Fibroblast of pulmonary artery (primary cell): Measurements from ENCODE around the gene BBIP1.

Source experiments
- DNase-seq: peaks from one replicate; pipeline ENCODE4 v3.0.0-alpha.2; 2010; ENCODE audit warnings: low read depth
- H3K4me3 ChIP-seq: replicated peaks from 2 replicates; pipeline ENCODE4 v1.5.1; 2011; ENCODE audit warnings: low read depth, mild to moderate bottlenecking, control low read depth, low read length, moderate library complexity
- TF ChIP-seq, protein P1 (sequence below): IDR thresholded peaks from 2 replicates; pipeline ENCODE4 v1.5.1; 2011; ENCODE audit warnings: mild to moderate bottlenecking, control low read depth, low read length, inconsistent platforms; ENCODE audit errors: missing control alignments

BBIP1 gene

DNA sequence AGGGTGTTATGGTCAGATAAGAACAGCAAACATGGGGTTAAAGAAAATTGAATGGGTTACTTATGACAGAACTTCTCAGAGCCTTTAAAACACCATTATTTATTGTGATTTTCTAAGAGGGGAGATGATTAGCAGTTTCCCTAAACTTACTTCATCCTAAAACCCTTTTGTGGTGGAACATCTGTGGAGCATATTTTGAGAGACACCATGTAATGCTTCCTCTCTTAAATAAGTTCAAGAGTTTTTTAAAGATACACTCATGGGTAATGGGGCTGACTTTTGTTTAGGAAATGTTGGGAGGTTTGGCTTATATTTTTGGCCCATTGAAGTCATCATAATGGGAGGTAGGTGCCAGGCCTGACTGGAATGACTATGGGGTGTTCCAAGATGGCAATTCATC lies 55.6 kb downstream of the BBIP1 start:
- no peak for DNase-seq
- TF ChIP-seq, protein P1, sequence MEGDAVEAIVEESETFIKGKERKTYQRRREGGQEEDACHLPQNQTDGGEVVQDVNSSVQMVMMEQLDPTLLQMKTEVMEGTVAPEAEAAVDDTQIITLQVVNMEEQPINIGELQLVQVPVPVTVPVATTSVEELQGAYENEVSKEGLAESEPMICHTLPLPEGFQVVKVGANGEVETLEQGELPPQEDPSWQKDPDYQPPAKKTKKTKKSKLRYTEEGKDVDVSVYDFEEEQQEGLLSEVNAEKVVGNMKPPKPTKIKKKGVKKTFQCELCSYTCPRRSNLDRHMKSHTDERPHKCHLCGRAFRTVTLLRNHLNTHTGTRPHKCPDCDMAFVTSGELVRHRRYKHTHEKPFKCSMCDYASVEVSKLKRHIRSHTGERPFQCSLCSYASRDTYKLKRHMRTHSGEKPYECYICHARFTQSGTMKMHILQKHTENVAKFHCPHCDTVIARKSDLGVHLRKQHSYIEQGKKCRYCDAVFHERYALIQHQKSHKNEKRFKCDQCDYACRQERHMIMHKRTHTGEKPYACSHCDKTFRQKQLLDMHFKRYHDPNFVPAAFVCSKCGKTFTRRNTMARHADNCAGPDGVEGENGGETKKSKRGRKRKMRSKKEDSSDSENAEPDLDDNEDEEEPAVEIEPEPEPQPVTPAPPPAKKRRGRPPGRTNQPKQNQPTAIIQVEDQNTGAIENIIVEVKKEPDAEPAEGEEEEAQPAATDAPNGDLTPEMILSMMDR: no peak
- H3K4me3 ChIP-seq: no peak overlapping the region

DNA sequence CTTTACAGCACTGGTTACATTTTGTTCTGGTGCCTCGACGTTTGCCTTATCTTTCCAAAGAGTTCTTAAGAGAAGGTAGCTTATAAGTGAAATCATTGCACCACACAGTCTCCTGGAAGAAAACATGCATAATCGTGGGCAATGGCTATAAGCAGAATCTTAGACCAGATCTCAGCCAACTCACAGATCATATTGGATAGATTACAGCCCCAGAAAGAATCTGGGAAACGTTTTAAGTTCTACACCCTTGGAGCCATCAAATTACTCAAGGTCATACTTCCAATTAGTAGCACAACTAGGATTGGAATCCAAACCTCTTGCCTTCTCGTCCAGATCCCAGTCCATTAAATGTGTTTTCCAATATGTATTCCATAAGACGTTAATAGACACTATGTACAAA lies 56.0 kb downstream of the BBIP1 start:
- TF ChIP-seq, protein P1: no peak

GRCh38 chr10:110861930-110862649 lies 56.9 kb downstream of the BBIP1 start:
- no peak for DNase-seq
- TF ChIP-seq, protein P1: no peak
- no peak overlapping the region for H3K4me3 ChIP-seq

More for the DNA sequence above, 56.0 kb downstream of the BBIP1 start:
- no peak for DNase-seq
- no peak overlapping the region for H3K4me3 ChIP-seq

- H3K4me3 ChIP-seq: no peak overlapping the region
- no peak for DNase-seq
- TF ChIP-seq, protein P1: no peak
Observed at GRCh38 chr10:110861476-110861875, 57.5 kb downstream of the BBIP1 start.

DNA sequence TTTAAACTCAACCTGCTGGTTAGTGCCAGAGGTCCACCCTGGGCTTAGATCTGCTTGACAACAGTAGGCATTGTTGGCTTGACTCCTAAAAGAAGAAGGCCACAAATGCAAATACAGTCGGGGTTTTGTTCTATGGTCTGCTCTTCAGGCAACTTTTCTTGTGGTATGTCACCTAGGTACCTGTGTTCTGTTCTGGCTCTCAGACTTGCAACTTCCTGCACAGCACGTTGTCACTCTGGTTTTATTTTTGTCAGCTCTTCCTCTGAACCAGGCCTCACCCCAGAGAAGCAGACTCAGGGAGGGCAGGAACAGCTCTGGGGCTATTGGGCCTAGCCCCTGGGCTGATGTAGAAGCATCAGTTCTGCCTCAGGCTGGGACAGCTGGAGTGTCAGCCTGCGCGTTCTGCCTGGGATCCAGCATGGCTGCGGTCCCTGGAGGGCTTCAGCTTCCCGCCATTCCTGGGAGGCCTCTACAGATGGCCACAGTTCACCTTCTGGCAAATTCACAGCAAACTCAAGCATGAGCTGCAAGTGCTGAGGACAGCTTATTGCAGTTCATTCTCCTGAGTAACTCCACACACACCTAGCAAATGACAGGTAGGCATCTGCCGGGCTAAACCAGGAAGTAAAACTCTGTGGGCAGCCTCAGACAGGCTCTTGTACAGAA lies 58.3 kb downstream of the BBIP1 start:
- no peak overlapping the region for H3K4me3 ChIP-seq
- no peak for DNase-seq
- TF ChIP-seq, protein P1: no peak

- TF ChIP-seq, protein P1: no peak
- H3K4me3 ChIP-seq: no peak overlapping the region
- peak; percentile 59 for DNase-seq
Observed at GRCh38 chr10:110859973-110860376, 59.0 kb downstream of the BBIP1 start.
